ENCODE results near the gene IRF9. TPM values are rescaled to one million over a fixed set of nuclear protein-coding genes. Genes with fewer than 3 reads are reported as not detected.

Gene IRF9
- total and polyA plus RNA-seq, 2 of the 13 experiments (the other 11 are each of a cell fraction or from before 2014, with no cell fraction given), result 14.9 to 49.7 TPM

DNA sequence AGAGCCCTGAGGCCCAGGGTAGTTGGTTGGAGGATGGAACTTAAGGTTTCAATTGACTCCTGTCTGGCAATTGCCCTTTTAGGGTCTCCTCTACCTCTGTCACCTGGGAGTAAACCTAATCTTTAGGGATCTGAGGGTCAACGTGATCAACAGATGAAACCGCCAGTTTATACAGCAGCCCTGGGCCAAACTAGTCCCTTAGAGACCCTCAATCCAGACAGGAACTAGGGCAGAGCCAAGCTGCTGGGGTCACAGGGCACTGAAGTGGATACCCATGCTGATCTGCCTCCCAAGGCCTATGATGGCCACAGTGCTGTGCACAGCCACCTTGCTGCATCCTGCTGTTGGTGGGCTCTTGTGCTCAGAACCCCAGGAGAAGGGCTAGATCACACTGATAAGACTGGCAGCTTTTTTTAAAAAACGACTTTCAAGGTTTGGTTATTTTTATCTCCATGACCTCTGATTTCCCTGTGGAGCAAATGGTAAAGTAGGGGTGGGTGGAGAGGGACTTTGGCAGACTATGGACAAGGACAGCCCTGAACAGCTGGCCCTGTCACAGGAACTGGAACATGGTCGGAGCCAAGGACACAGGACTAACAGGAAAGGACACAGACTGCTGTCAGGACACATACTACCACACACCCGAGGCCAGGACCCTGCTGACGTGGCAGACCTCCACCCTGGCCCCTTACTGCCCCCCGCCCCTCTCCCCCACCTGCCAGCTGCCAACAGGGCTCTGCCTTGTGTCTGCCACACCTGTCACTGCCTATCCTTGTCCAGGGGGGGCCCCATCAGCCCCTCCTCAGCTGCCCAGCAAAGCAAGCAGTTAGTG is 30.1 kb upstream of the IRF9 start (continued):
- TF ChIP-seq, protein P1, sequence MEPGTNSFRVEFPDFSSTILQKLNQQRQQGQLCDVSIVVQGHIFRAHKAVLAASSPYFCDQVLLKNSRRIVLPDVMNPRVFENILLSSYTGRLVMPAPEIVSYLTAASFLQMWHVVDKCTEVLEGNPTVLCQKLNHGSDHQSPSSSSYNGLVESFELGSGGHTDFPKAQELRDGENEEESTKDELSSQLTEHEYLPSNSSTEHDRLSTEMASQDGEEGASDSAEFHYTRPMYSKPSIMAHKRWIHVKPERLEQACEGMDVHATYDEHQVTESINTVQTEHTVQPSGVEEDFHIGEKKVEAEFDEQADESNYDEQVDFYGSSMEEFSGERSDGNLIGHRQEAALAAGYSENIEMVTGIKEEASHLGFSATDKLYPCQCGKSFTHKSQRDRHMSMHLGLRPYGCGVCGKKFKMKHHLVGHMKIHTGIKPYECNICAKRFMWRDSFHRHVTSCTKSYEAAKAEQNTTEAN (CRISPR knock-in tag; conservative IDR thresholded peaks at IDR 0.05), result no peak; the same call in 1 of the 2 replicates
- TF ChIP-seq NFE2L2 (IDR thresholded peaks at IDR 0.05; ENCODE audit: low read length), result no peak
- TF ChIP-seq IKZF1 (IDR thresholded peaks at IDR 0.05), result no peak
- TF ChIP-seq, protein P2, sequence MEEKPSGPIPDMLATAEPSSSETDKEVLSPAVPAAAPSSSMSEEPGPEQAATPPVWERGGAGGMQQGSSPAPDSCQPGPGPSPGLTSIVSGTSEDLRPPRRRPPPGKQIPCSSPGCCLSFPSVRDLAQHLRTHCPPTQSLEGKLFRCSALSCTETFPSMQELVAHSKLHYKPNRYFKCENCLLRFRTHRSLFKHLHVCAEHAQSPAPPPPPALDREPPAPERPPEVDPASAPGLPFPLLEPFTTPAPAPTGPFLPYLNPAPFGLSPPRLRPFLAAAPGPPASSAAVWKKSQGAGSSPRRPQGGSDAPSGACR (CRISPR knock-in tag; IDR thresholded peaks at IDR 0.05), result peak; percentile 86; the same call in 1 of the 2 replicates
- TF ChIP-seq, protein P3, sequence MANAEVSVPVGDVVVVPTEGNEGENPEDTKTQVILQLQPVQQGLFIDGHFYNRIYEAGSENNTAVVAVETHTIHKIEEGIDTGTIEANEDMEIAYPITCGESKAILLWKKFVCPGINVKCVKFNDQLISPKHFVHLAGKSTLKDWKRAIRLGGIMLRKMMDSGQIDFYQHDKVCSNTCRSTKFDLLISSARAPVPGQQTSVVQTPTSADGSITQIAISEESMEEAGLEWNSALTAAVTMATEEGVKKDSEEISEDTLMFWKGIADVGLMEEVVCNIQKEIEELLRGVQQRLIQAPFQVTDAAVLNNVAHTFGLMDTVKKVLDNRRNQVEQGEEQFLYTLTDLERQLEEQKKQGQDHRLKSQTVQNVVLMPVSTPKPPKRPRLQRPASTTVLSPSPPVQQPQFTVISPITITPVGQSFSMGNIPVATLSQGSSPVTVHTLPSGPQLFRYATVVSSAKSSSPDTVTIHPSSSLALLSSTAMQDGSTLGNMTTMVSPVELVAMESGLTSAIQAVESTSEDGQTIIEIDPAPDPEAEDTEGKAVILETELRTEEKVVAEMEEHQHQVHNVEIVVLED (CRISPR knock-in tag; IDR thresholded peaks at IDR 0.05; ENCODE audit: borderline replicate concordance), result no peak
- TF ChIP-seq FLYWCH1 (CRISPR knock-in tag; IDR thresholded peaks at IDR 0.05), result no peak
- TF ChIP-seq KAT7 (CRISPR knock-in tag; IDR thresholded peaks at IDR 0.05; ENCODE audit: borderline replicate concordance), result peak; percentile 48; the same call in 1 of the 2 replicates
- peak; percentile 64; the same call in 1 of the 2 replicates for TF ChIP-seq NFKB2 (CRISPR knock-in tag; IDR thresholded peaks at IDR 0.05; ENCODE audit: borderline replicate concordance)
- TF ChIP-seq, protein P4, sequence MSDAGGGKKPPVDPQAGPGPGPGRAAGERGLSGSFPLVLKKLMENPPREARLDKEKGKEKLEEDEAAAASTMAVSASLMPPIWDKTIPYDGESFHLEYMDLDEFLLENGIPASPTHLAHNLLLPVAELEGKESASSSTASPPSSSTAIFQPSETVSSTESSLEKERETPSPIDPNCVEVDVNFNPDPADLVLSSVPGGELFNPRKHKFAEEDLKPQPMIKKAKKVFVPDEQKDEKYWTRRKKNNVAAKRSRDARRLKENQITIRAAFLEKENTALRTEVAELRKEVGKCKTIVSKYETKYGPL (CRISPR knock-in tag; IDR thresholded peaks at IDR 0.05), result no peak
- no peak for TF ChIP-seq NFATC3 (CRISPR knock-in tag; IDR thresholded peaks at IDR 0.05)
- no peak for TF ChIP-seq KDM6A (CRISPR knock-in tag; IDR thresholded peaks at IDR 0.05; ENCODE audit: low read depth)
- TF ChIP-seq SNAI1 (CRISPR knock-in tag; IDR thresholded peaks at IDR 0.05; ENCODE audit: borderline replicate concordance), result no peak
- TF ChIP-seq, protein P5, sequence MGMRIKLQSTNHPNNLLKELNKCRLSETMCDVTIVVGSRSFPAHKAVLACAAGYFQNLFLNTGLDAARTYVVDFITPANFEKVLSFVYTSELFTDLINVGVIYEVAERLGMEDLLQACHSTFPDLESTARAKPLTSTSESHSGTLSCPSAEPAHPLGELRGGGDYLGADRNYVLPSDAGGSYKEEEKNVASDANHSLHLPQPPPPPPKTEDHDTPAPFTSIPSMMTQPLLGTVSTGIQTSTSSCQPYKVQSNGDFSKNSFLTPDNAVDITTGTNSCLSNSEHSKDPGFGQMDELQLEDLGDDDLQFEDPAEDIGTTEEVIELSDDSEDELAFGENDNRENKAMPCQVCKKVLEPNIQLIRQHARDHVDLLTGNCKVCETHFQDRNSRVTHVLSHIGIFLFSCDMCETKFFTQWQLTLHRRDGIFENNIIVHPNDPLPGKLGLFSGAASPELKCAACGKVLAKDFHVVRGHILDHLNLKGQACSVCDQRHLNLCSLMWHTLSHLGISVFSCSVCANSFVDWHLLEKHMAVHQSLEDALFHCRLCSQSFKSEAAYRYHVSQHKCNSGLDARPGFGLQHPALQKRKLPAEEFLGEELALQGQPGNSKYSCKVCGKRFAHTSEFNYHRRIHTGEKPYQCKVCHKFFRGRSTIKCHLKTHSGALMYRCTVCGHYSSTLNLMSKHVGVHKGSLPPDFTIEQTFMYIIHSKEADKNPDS (CRISPR knock-in tag; IDR thresholded peaks at IDR 0.05), result peak; percentile 62; the same call in 1 of the 2 replicates
- peak; percentile 52 for TF ChIP-seq SP4 (CRISPR knock-in tag; IDR thresholded peaks at IDR 0.05)
- no peak for TF ChIP-seq HHEX (CRISPR knock-in tag; IDR thresholded peaks at IDR 0.05)
- no peak for TF ChIP-seq CHD4 (IDR thresholded peaks at IDR 0.05; ENCODE audit: borderline replicate concordance, low read length)
- peak; percentile 42; the same call in 1 of the 2 replicates for TF ChIP-seq ZNF264 (CRISPR knock-in tag; IDR thresholded peaks at IDR 0.05)
- 0 out of 2 replicates have a peak, but pooled peaks have one; percentile 65 for TF ChIP-seq ZNF550 (CRISPR knock-in tag; IDR thresholded peaks at IDR 0.05; ENCODE audit: borderline replicate concordance)
- peak; percentile 71; the same call in 1 of the 2 replicates for TF ChIP-seq ELF3 (CRISPR knock-in tag; IDR thresholded peaks at IDR 0.05)
- no peak for TF ChIP-seq GFI1 (CRISPR knock-in tag; IDR thresholded peaks at IDR 0.05; ENCODE audit: borderline replicate concordance)
- no peak for TF ChIP-seq ZNF30 (CRISPR knock-in tag; IDR thresholded peaks at IDR 0.05)
- no peak for TF ChIP-seq ZFP36L2 (CRISPR knock-in tag; IDR thresholded peaks at IDR 0.05)

All from HepG2 (cell line).